Type B pancreatic cell (in vitro differentiated cells): ENCODE measurements around the gene ELAC2. TPM values are rescaled to one million over a fixed set of nuclear protein-coding genes. Genes with fewer than 3 reads are reported as not detected.

Experiments used
- DNase-seq: peaks from one replicate; pipeline ENCODE4 v3.0.0; 2021; ENCODE audit warnings: mixed read lengths; ENCODE audit not compliant: unreplicated experiment; ENCODE audit errors: extremely low spot score
- H3K27ac Mint-ChIP-seq: 2 replicates; pipeline ENCODE4 v1.8.0; 2021; ENCODE audit warnings: mild to moderate bottlenecking, mixed read lengths
- H3K27me3 Mint-ChIP-seq: 2 replicates; pipeline ENCODE4 v1.8.0; 2021; ENCODE audit warnings: mixed read lengths
- H3K36me3 Mint-ChIP-seq: 2 replicates; pipeline ENCODE4 v1.8.0; 2021; ENCODE audit warnings: mixed read lengths
- H3K4me1 Mint-ChIP-seq: one replicate; pipeline ENCODE4 v1.8.0; 2021; ENCODE audit warnings: mixed read lengths; ENCODE audit not compliant: unreplicated experiment
- H3K4me3 Mint-ChIP-seq: 2 replicates; pipeline ENCODE4 v1.8.0; 2021; ENCODE audit warnings: mild to moderate bottlenecking, mixed read lengths
- H3K9me3 Mint-ChIP-seq: 2 replicates; pipeline ENCODE4 v1.8.0; 2021; ENCODE audit warnings: mixed read lengths
- total RNA-seq: library from RNA; stranded (reverse); gene quantifications from 2 replicates; pipeline ENCODE4 v1.2.1, GENCODE V29; 2021; ENCODE audit warnings: low replicate concordance
- TF ChIP-seq, protein P1 (sequence below): fragments of 200-600 bp; sonication (generic); conservative IDR thresholded peaks from 2 replicates; pipeline ENCODE4 v1.5.0; 2021; ENCODE audit warnings: antibody characterized with exemption, mild to moderate bottlenecking

Gene ELAC2
- total RNA-seq, 1 donor from 2014 or later: 55.8 TPM

DNA sequence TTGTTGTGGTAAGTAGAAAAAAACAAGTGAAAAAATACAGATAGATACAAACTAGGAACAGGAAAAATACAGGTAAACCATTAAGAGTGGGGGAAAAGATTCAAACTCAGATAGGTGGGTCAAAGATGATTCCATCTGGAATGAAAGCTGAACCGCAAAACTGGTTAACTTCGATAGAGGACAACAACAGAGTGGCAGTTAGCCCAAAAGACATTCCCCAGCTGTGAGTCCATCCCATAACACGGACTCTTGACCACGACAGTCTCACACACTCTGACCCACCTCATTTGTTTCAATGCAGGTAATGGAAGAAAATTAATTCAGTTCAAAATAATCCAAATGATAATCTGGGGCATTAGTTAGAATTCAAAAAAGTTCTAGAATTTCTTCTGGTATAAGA is 13.5 kb downstream of the ELAC2 start:
- DNase-seq: no peak
- no peak overlapping the region for H3K27ac Mint-ChIP-seq
- peaks cover 4% of the 10 kb centered on the region for H3K36me3 Mint-ChIP-seq
- H3K9me3 Mint-ChIP-seq: no peaks in the 10 kb centered on the region
- TF ChIP-seq, protein P1, sequence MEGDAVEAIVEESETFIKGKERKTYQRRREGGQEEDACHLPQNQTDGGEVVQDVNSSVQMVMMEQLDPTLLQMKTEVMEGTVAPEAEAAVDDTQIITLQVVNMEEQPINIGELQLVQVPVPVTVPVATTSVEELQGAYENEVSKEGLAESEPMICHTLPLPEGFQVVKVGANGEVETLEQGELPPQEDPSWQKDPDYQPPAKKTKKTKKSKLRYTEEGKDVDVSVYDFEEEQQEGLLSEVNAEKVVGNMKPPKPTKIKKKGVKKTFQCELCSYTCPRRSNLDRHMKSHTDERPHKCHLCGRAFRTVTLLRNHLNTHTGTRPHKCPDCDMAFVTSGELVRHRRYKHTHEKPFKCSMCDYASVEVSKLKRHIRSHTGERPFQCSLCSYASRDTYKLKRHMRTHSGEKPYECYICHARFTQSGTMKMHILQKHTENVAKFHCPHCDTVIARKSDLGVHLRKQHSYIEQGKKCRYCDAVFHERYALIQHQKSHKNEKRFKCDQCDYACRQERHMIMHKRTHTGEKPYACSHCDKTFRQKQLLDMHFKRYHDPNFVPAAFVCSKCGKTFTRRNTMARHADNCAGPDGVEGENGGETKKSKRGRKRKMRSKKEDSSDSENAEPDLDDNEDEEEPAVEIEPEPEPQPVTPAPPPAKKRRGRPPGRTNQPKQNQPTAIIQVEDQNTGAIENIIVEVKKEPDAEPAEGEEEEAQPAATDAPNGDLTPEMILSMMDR: no peak
- no peak overlapping the region for H3K4me3 Mint-ChIP-seq
- H3K4me1 Mint-ChIP-seq: no peaks in the 10 kb centered on the region
- no peaks in the 10 kb centered on the region for H3K27me3 Mint-ChIP-seq

GRCh38 chr17:13003927-13004326 is 13.9 kb downstream of the ELAC2 start:
- no peaks in the 10 kb centered on the region for H3K27me3 Mint-ChIP-seq
- H3K9me3 Mint-ChIP-seq: no peaks in the 10 kb centered on the region
- no peak overlapping the region for H3K27ac Mint-ChIP-seq
- no peak overlapping the region for H3K4me3 Mint-ChIP-seq
- no peak for DNase-seq
- TF ChIP-seq, protein P1: no peak
- H3K4me1 Mint-ChIP-seq: no peaks in the 10 kb centered on the region
- peaks cover 4% of the 10 kb centered on the region for H3K36me3 Mint-ChIP-seq

DNA sequence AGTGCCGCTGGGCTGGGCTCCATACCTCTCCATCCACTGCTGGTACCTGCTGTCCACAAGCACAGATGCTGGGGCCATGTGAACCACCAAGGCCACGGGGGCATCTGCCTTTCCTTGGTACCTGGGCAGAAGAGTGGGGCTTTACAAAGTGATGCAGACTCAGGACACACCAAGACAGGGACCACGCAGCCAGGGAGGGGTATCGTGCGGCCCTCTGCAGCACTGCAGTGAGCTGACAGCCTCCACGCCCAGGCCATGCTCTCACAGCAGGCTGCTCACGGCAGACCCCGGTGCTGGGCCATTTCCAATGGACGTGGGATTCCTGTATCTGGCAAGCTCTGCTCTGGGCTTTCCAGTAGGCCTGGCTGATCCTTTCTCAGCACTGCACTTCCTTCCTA is 14.4 kb downstream of the ELAC2 start:
- TF ChIP-seq, protein P1: peak; percentile 14
- H3K36me3 Mint-ChIP-seq: peaks cover 4% of the 10 kb centered on the region
- H3K4me1 Mint-ChIP-seq: no peaks in the 10 kb centered on the region
- H3K4me3 Mint-ChIP-seq: no peak overlapping the region
- DNase-seq: no peak
- H3K27me3 Mint-ChIP-seq: no peaks in the 10 kb centered on the region
- H3K9me3 Mint-ChIP-seq: no peaks in the 10 kb centered on the region
- no peak overlapping the region for H3K27ac Mint-ChIP-seq

GRCh38 chr17:13002761-13003453 is 14.9 kb downstream of the ELAC2 start:
- TF ChIP-seq, protein P1: peak; percentile 93
- Mint-ChIP-seq H3K36me3 (peaks cover 5% of the 10 kb centered on the region), H3K27me3 (no peaks in the 10 kb centered on the region), H3K9me3 (no peaks in the 10 kb centered on the region), H3K4me3 (no peak overlapping the region), H3K27ac (no peak overlapping the region), H3K4me1 (no peaks in the 10 kb centered on the region)
- peak; percentile 83 for DNase-seq

DNA sequence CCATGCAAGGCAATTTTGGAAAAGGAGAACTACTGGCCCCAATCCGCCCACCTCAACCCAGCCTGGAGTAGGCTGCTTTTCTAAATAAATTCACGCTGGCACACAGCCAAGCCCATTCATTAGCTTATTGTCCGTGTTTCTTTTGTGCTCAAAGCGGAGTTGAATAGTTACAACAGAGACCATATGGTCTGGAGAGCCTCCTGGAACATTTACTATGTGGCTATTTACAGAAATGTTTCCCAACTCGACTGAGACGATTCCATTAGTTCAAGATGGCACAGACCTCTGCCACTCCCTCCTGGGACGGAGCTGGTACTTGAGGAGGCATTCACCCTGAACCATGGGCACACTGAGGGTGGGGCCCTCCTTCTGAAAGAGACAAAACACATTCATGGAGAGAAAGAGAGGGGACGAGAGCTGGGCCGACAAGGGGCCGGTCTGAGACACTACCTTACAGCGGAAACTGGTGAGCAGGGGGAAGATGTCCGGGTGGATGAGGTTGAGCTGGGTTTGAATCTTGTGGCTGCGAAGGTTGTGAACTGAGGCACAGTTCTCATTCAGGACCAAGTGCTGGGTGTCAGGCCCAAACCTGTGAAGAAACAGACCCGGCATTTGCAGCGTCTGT is 15.7 kb downstream of the ELAC2 start:
- TF ChIP-seq, protein P1: no peak
- Mint-ChIP-seq H3K27me3 (no peaks in the 10 kb centered on the region), H3K9me3 (no peaks in the 10 kb centered on the region), H3K36me3 (peaks cover 11% of the 10 kb centered on the region), H3K4me3 (no peak overlapping the region), H3K4me1 (no peaks in the 10 kb centered on the region), H3K27ac (no peak overlapping the region)
- DNase-seq: no peak
